HG03457 (cell line): ENCODE measurements around the gene YLPM1.

Experiments used
- ATAC-seq: cut with Tn5 transposase; IDR thresholded peaks from one replicate; pipeline ENCODE4 v1.9.1; 2021; ENCODE audit warnings: moderate number of reproducible peaks; ENCODE audit not compliant: unreplicated experiment

YLPM1 gene

DNA sequence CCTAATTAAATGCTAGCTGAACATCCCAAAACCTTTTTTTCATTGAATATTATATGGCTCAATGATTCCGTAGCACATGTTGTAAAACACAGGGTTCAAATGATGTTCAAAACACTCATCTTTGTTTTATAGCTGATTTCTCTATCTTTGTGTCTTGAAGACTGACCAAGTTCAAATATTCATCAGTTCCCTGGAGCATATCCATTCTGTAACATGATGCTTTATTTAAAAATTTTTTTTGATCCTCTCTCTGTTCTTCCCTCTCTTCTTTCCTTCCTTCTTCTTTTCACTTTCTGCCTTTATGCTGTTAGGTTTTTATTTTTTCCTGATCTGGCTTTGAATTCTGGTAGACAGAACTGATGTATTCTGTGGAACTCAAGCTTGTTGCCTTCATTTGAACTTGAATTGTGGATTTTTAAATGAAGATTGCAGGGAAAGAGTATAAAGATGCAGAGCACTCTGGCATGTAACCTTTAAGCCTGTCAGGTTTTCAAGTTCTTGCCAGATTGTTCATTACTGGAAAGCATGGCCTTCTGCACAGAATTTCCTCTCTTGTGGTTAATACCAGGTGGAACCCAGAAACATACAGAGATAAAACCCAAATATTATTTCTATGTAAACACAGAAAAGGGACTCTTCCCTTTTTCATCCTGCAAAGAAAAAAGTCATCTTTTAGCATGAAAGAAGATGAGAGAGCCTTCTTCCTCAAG is 73.3 kb downstream of the YLPM1 start:
- no peak for ATAC-seq

DNA sequence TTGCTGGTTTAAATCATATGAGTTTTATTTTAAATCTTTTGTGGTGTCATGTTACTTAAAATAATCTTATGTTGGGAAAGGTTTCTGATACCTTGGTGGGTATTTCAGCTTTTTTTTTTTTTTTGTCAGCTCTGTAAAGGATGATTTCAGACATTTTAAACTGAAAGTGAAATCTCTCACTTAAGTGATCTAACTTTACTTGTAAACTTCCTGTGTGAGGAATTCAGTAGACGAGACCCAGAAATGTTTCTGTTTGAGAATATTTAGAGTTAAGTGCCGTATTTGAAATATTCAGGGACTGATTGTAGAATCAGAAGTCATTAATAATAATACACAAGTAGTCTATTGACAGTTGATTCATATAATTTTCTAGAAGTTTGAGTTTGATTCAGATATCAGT is 75.0 kb downstream of the YLPM1 start:
- ATAC-seq: no peak

DNA sequence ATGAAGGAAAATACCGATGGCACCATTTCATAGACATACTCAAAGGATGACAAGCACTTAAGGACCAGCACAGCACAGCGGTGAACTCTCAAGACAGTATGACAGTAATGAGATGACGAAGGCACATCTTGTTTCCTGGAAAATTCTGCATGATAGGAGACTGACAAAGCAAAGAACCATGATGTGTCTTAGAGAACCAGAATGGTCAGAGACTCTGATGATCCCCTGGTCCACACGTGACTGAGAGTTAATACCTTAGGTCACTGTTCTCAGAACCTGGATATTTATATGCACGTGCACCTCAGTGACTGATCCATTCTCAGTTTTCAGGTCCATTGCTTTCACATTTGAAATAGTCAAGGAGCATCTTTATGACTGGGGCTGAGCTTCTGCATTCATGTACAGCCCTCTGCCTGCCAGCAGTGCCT is 77.5 kb downstream of the YLPM1 start:
- no peak for ATAC-seq

DNA sequence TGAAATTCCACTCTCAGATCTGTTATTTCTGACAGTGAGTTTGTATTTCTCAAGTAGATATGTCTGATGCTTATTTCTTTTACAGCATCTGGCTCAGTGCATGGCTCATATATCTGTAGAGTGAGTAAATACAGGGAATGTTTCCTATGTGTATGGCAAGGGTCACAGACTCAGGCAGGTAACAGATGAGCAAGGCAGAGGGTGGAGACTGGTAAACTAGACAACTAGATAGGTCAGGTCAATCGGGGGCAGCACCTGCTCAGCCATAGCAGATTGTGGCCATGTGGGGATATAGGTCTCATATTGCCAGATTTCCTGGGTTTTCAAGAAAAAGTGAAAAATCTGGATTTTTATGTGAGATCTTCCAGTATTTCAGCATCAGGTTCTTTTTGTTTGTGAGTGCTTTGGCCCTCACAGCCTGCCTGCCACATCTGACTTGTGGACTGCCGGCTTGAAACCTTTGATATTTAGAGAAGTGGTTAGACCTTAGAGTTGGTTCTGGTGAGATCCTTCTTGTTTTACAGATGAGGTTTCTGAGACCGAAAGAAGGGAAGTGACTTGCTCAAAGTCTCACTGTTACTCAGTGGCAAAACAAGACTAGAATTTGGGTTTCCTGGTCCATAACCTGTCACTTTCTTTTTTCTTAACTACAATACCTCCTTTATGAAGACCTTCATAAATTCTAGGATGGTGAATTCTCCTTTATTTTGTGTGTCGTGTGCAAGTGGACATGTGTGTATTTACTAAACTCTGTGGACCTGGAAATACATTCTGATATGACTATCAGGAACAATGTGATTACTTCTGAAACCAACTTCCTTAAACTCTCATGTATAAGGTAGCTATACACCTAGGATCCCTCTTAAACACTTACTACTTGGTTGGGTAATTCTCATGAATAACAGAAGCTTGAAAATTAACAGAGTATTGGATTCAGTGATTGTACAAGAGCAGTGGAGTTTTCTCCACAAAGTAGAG is 78.4 kb downstream of the YLPM1 start:
- ATAC-seq: peak; percentile 70

DNA sequence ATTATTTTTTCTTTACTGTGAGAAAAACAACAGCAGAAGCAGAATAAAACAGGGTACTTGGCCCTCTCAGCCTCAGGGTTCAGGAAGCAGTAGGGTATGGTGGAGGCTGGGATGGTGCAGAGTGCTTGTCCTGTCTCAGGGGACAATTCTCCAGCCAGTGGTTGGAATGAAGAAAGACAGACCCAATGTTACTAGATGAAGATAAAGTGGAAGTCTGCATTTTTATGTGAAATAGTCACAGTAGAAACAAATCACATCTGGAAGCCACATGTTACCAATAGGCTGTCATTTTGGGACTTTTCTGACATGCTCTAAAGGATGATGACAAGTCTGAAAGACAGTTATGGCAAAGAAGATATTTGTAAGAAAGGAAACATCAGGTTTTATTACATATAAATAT is 80.5 kb downstream of the YLPM1 start:
- ATAC-seq: no peak

DNA sequence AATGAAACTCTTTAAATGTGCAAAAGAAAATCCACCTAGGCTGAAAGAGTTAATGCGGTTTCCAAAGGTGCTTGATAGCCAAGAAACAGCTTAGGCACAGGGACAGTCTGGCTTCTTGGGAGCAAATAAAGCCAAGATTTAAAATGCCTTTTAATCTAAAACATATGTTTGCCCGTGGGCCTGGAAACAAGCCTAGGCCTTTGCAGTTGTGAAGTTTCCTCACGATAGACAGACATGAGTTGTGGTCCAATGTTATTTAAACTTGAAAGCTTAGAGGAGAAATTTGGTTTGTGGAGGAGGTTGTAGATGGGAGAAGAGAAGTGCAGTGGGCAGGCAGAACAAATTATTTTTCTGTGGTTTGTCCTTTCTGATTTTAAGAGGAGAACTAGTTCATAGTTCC is 83.1 kb downstream of the YLPM1 start:
- ATAC-seq: no peak

DNA sequence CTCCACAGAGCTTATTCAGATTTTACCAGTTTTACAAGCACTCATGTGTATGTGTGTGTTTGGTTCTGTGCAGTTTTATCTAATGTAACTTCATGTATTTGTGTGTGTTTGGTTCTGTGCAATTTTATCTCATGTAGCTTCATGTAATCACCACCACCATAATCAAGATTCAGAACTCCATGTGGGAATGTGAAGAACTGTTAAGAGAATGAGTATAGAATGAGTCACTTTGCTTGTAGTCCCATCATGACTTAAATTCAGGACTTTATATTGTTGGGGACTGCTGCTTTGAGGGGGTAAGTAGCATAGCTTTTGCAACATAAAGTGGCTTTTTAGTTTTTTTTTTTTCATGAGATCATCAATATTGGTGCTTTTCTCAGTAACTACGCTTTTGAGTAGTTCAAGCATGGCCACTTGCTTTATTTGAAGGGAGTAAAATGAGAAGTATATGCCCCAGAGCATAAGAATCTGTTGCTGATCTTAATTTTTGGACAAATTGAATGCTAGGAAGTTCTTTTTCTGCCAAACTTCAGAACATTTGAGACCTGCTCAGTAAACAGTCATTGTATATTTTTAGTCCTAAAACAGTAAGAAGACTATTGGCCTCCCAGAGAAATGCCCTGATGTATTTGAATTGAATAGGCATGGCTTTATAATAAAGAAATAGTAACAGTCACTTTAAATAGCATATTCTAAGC is 84.0 kb downstream of the YLPM1 start:
- ATAC-seq: no peak

DNA sequence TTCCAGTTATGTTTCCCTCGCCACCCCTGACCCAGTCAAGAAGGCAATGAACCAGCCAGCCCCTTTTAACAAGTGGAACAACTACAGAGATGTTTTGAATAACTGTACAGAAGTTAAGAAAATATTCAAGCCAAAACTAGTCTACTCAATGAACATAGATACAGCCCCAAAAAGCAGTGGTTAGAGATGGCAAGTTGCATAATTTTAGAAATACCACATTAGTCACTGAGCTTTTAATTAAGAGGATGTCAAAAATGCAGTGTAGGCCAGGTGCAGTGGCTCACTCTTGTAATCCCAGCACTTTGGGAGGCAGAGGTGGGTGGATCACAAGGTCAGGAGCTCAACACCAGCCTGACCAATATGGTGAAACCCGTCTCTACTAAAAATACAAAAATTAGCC is 85.7 kb downstream of the YLPM1 start:
- ATAC-seq: no peak

DNA sequence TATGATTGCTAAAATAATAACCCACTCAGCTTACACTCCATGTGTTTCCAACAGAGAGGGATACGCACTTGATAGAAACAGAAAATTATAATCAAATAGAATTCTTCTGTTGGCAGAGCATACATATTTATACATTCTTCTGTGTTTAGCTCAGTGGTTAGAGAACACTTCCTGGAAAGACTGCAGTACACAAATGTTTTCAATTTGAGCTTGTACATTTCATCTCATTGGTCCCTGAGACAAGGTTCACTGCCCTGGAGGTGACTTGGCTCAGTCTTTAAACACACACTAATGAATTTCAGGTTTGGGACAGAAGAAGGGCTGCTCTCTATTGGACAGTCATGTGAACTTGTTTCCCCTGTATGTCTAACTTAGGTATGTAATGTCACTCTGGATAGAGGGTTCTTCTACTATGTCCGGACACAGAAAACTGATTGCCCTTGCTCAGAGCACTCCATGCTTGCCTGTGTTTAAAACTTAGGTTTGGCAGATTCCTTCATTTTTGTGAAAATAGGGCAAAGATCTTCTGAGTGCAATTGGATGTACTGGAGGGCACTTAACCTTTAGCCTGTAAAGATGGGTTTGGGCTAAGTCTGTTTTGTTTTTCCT is 89.9 kb downstream of the YLPM1 start:
- ATAC-seq: no peak

DNA sequence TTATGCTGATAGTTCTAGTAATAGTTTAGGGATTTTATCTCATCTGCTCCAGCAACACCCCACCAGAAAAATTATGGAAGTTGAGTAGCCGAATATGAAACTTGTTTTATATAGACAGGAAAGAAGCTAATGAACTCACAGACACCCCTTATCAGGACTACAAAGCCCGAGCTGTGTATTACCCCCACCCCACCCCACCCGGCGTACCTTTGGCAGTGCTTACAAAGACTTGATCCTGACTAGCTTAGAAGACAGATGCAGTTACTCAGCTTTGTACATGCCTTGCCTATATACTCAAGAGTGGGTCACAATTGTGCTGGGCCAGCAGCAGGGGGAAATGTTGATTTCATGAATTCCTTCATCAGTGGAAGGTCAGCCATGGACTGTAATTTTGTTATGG is 90.5 kb downstream of the YLPM1 start:
- ATAC-seq: no peak

DNA sequence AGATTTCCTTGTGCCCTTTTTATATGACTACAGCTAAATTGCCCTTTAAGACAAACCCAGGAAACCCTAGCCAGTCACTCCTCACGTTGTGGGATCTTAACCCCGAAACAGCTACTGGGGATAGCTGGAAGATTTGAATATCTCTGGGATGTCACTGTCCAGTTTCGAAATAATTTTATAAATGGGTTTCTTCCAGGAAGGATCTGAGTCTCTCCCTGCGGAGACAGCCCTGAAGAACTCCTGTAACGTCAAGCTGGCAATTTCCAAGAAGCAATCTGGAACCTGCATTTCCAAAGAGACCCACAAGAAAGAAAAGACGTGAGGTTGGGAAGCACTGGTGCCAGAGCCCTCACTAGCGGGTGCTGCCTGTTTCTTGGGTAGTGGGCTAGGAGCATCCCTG is 91.9 kb downstream of the YLPM1 start:
- ATAC-seq: no peak

DNA sequence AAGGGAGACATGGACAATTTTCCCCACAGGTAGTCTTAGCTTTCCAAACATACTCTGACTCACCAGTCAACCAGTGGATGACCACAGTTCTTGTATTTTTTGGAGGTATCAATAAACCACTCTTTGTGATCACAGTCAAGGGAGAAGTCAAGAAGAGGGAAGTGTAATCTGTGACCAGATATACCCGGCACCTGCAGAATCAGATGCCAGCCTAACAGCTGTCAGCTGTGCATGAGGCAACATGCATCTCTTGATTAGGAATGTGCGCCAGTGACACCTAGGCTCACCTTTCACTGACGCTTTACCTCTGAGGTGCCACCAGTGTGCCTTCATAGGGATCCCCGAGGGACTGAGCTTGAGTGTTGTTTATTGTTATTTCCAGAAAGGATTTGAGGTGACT is 92.8 kb downstream of the YLPM1 start:
- no peak for ATAC-seq

DNA sequence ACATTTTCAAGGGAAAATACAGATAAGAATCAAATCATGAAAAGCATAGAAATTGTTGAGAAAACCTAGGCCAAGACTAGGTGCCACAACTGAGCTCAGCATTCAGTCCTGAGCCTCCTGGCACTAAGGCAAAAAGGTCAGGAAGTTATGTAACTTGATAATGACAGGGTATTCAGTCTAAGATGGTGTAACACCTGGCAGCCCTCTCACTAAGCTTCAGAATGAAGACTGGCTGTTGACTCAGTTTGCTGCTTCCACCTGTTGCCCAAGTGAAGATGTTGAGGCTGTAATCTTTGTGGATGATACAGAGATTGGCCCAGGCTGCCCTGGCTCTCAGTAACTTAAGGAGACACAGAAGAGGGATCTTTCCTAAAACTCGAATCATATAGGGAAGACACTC is 93.2 kb downstream of the YLPM1 start:
- ATAC-seq: no peak

DNA sequence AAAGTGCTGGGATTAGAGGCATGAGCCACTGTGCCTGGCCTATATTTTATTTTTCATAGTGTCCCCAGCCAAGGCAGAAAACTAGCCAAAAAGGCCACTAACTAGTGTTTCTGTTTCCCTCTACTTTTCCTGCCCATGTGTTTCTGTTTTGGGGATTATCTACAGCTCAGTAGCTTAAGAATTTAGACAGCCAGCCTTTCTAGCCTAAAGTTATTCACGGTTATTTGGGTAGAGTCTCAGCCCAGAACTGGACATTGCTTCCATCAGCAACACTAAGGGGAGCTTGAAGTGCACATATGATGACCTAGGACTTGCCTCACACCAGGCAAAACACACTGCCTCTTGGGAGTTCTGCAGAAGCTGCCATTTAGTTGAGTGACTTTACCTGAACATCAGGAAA is 94.9 kb downstream of the YLPM1 start:
- ATAC-seq: no peak

DNA sequence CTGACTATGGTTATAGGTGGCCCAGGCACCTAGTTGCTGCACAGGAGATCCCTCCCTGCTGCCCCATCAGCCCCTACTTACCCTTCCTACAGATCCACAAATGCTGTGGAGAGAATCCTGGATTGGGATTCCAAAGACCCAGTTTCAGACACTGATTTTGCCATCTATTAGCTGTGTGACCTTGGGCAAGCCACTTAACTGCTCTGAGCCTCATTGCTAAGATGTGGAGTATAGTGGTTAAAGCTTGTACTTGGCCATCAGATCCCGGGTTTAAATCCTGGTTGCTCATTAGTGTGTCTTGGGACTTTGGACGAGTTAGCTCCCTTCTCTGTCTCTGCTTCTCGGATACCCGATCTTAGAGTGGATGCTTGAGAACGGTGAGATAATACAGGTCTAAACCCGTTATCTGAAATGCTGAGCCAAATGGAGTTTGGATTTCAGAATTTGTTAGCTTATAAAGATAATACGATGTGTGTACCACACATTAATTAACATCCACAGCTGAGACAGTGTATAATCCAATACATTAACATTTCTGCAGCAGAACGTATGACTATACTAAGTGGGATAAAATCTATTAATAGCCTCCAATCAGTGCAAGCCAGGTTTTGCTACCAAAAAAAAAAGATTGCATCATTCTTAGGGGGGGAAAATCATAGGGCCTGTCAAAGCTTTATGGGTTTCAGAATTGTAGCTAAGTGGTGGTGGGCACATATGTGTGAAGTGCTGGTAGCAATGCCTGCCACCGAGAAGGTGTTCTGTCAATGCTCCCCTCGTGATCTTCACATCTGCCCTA is 96.8 kb downstream of the YLPM1 start:
- no peak for ATAC-seq

DNA sequence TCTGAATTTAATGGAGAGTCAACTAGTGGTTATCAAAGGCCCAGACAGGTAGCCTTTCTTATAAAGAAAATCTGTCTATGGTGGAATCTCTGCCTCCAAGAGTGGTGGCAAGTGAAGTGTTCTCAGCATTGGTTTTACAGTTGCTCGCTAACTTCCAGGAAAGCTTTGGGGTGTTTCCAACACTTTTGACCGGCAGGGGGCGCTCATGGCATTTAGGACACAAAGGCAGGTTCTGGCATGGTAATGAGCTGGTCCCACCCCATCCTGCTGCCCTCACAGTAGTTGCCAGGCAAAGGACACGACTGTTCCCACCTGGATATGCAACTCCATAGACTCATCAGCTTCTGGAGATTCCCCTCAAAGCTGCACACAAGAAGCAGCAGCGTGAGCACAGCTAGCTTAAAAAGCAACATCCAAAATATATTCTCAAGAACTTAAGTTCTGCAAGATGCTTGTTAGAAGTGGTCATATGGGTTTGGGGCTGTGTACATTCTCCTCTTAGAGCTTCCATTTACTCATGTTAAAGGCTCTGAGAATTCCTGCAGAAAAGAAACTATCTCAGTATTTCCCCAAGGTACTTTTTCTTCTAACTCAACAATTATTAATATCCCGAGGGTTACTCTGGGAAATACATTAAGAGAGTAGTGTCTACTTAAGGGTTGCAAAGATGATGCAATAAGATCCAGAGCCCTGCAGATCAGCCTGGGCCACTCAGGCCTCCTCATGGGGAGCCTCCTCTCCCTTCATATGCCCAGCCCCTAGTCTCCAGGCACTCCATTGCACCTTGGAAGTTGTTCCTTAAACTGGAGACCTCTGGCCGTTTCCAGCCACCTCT is 98.0 kb downstream of the YLPM1 start:
- no peak for ATAC-seq

DNA sequence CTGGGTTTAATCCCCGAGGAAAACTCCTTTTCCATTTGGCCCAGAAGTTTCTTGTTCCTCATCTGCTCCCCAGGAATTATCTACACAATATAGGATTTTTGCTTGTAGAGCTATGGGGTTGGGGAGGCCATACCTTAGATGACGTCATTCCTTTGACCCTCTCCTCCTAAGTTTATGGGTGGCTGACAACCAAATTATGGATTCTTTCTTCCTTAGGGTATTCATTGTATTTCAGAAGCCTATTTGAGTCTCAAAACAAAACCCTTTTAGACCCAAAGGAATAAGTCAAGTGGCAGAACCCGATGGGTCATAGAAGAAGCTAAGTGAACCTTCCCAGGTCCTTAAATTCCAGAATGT is 98.6 kb downstream of the YLPM1 start:
- ATAC-seq: no peak

DNA sequence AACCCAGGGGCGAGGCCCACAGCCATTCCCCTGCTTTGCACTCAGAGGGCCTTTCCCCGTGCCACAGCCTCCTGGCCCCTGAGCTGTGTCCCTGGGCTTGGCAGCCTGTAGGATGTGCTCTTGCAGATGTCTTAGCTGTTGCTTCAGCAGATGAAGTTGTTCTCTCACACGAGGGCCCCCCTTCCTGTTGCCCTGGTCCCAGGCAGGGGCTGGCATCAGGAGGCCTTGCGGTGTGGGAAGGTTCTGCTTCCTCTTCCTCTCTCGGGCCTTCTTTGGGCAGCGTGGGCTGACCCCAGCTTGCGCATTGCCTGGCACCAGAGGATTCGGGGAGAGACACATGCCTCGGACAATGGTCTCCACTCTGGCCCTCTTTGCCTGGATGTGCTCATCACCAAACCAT is 100.2 kb downstream of the YLPM1 start:
- ATAC-seq: no peak

DNA sequence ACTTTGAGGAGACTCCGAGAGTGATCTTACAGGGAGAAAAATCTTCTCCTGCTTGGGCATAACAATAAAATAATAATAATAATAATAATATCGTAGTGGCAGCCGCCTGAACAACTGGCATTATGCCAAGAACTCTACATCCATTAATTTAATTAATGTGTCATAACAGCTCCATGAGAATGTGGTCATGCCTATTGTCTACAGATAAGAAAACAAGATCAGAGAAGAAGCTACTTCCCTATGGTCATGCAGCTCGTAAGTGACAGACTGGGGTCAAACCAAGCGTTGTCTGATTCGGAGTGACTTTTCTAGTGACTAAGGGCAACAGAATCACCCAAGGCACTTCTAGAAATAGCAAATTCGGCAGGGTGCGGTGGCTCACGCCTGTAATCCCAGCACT is 101.1 kb downstream of the YLPM1 start:
- no peak for ATAC-seq

DNA sequence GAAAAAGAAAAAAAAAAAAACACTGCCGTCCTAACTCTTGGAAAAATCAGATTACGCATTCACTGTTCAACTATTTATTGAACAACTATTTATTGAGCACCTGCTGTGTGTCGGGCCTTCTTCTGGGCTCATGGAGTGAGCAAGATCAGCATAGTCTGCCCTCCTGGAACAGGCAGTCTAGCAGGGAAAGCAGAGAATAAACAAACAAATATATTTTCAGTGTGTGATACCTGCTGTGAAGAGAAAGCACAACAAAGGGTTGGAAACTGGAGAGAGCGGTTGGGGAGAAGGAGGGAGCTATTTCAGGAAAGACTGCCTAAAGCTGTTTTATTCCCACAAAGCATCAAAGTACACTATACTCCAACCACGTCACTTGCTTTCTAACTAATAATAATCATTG is 102.0 kb downstream of the YLPM1 start:
- ATAC-seq: no peak
